Adrenal gland (tissue), 5 donors: ENCODE data around the gene TBC1D2B.

ENCODE experiments used
- POLR2A ChIP-seq, 2 donors: fragments of 450-650 bp; IDR thresholded peaks; one replicate each; pipeline ENCODE4 v1.6.1; 2017; ENCODE audit warnings: antibody characterized with exemption in 2 of 2, mild to moderate bottlenecking in 2 of 2, moderate library complexity in 1 of 2
- TF ChIP-seq, protein P1 (sequence below), 6 experiments: fragments of 450-650 bp in 4 of 6; fragments of 200-600 bp in 2 of 6; sonication (generic) in 1 of 6; IDR thresholded peaks; 1 replicate in 5 of 6; 2 replicates in 1 of 6; pipeline versions ENCODE4 v1.5.1 to v1.8.0; 2016 to 2021; ENCODE audit warnings: antibody characterized with exemption in 6 of 6, mild to moderate bottlenecking in 2 of 6, moderate library complexity in 1 of 6
- donor health status: DM: no; HTN: no; CAD: no.

DNA sequence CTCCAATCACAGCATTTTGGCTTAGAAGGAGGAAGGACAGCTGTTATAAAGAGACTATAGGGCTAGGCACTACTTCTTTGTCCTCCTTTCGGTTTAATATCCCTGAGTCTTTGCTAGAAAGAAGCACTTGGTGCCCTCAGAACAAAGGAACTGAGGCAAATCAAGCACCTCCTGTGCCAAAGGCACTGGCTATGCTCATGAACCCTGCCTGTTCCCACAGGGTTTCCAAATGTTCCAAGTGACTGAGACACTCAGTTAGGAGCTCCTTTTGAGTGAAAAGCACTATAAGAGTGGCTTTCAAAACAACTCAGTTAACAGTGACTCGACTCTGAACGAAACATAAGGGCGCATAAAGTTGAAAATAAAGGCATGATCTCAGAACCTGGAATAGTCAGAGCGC lies 25.0 kb downstream of the TBC1D2B start:
- TF ChIP-seq, protein P1, sequence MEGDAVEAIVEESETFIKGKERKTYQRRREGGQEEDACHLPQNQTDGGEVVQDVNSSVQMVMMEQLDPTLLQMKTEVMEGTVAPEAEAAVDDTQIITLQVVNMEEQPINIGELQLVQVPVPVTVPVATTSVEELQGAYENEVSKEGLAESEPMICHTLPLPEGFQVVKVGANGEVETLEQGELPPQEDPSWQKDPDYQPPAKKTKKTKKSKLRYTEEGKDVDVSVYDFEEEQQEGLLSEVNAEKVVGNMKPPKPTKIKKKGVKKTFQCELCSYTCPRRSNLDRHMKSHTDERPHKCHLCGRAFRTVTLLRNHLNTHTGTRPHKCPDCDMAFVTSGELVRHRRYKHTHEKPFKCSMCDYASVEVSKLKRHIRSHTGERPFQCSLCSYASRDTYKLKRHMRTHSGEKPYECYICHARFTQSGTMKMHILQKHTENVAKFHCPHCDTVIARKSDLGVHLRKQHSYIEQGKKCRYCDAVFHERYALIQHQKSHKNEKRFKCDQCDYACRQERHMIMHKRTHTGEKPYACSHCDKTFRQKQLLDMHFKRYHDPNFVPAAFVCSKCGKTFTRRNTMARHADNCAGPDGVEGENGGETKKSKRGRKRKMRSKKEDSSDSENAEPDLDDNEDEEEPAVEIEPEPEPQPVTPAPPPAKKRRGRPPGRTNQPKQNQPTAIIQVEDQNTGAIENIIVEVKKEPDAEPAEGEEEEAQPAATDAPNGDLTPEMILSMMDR (IDR thresholded peaks at IDR 0.05), result no peak
- no peak for TF ChIP-seq POLR2A (IDR thresholded peaks at IDR 0.05)
